OCI-M1 (cell line): Measurements from ENCODE around the gene MAJIN.
"Not testable (repeated sequence)": the region's sequence is repeated elsewhere in the genome, so short reads cannot be mapped to it uniquely, and the experiment has no call there.

Experiments
- DNase-seq: peaks from one replicate; lab custom pipeline; 2025; lab: John Stamatoyannopoulos, UW

MAJIN gene

GRCh38 chr11:64990222-64990923 is 18.5 kb upstream of the MAJIN start:
- DNase-seq: no peak

GRCh38 chr11:64989416-64989815 is 17.5 kb upstream of the MAJIN start:
- no peak for DNase-seq

- DNase-seq: no peak
These were observed 16.3 kb upstream of the MAJIN start for GRCh38 chr11:64987998-64988854.

GRCh38 chr11:64983339-64983738 is 11.4 kb upstream of the MAJIN start:
- DNase-seq: not testable (repeated sequence)

GRCh38 chr11:64976651-64977050 is 4.7 kb upstream of the MAJIN start:
- DNase-seq: no peak

GRCh38 chr11:64974124-64974523 is 2.2 kb upstream of the MAJIN start:
- no peak for DNase-seq

- DNase-seq: no peak
These were observed 1.2 kb downstream of the MAJIN start for GRCh38 chr11:64970731-64971151.

- no peak for DNase-seq
These were observed 2.7 kb downstream of the MAJIN start for GRCh38 chr11:64969209-64969608.

GRCh38 chr11:64967375-64967774 is 4.5 kb downstream of the MAJIN start:
- DNase-seq: no peak

- DNase-seq: peak; percentile 11
These were observed 8.8 kb downstream of the MAJIN start for GRCh38 chr11:64963072-64963631.

- DNase-seq: peak; percentile 35
These were observed 11.2 kb downstream of the MAJIN start for GRCh38 chr11:64960719-64961118.

- no peak for DNase-seq
These were observed 12.4 kb downstream of the MAJIN start for GRCh38 chr11:64959498-64959897.

GRCh38 chr11:64954201-64954600 is 17.7 kb downstream of the MAJIN start:
- no peak for DNase-seq

GRCh38 chr11:64951529-64951928 is 20.4 kb downstream of the MAJIN start:
- no peak for DNase-seq

GRCh38 chr11:64947208-64947814 is 24.6 kb downstream of the MAJIN start:
- DNase-seq: peak; percentile 31

- no peak for DNase-seq
These were observed 35.4 kb downstream of the MAJIN start for GRCh38 chr11:64936539-64936938.

GRCh38 chr11:64935359-64936081 is 36.4 kb downstream of the MAJIN start, which contains the start of gene GPHA2:
Gene GPHA2 (minus strand): TSS chr11:64935893. CDS start chr11:64935460, 433 bp downstream.
- DNase-seq: no peak

- no peak for DNase-seq
These were observed 37.1 kb downstream of the MAJIN start for GRCh38 chr11:64934682-64935358.

GRCh38 chr11:64933935-64934681 is 37.8 kb downstream of the MAJIN start:
- no peak for DNase-seq

- no peak for DNase-seq
These were observed 38.5 kb downstream of the MAJIN start for GRCh38 chr11:64933213-64933934.
